ENCODE data around the gene MOB2. TPM values are rescaled to one million over a fixed set of nuclear protein-coding genes. Genes with fewer than 3 reads are reported as not detected.

The MOB2 gene
- total RNA-seq, 4 donors from 2014 or later, result 21.1 to 71.5 (median 48.3) TPM

DNA sequence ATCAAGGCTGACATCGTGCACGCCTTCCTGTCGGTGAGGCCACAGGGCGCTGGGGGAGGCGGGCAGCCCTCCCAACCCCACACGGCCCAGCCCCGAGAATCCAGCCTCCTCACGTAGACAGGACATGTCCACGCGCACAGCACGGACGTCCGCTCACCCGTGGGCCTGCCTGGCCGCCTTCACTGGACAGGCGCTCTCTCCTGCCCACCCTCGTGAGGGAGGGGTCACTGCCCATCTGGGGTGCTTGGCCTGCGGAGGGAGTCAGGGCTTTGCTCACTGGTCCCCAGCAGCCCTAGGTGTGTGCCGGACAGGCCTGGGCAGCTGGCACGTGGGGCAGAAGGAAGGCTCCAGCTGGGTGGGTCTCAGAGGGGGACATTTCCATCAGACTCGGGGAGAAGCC, 32.0 kb downstream of the MOB2 start:
- in situ Hi-C loops (cut with MboI; ENCODE audit: low sequenced_read_pairs in 4 of 4) (no loop called here), intact Hi-C loops (cut with DNase I; ENCODE audit: low total_unique reads) (no loop called here)
- no peaks in the 10 kb centered on the region for H3K9me3 ChIP-seq
- no peaks in the 10 kb centered on the region for H3K36me3 ChIP-seq
- DNase-seq (no peak), ATAC-seq (no peak)
- H3K4me3 ChIP-seq, result no peak overlapping the region
- H3K27ac ChIP-seq, result no peak overlapping the region
- peaks cover 0 to 20% (median 2%) of the 10 kb centered on the region in 3 donors for H3K27me3 ChIP-seq
- peaks cover 0 to 5% of the 10 kb centered on the region in 2 donors for H3K4me1 ChIP-seq
- TF ChIP-seq, protein P1, sequence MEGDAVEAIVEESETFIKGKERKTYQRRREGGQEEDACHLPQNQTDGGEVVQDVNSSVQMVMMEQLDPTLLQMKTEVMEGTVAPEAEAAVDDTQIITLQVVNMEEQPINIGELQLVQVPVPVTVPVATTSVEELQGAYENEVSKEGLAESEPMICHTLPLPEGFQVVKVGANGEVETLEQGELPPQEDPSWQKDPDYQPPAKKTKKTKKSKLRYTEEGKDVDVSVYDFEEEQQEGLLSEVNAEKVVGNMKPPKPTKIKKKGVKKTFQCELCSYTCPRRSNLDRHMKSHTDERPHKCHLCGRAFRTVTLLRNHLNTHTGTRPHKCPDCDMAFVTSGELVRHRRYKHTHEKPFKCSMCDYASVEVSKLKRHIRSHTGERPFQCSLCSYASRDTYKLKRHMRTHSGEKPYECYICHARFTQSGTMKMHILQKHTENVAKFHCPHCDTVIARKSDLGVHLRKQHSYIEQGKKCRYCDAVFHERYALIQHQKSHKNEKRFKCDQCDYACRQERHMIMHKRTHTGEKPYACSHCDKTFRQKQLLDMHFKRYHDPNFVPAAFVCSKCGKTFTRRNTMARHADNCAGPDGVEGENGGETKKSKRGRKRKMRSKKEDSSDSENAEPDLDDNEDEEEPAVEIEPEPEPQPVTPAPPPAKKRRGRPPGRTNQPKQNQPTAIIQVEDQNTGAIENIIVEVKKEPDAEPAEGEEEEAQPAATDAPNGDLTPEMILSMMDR (IDR thresholded peaks at IDR 0.05 in 4 of 5, conservative IDR thresholded peaks at IDR 0.05 in 1 of 5), result no peak
- TF ChIP-seq POLR2A (IDR thresholded peaks at IDR 0.05), result no peak

DNA sequence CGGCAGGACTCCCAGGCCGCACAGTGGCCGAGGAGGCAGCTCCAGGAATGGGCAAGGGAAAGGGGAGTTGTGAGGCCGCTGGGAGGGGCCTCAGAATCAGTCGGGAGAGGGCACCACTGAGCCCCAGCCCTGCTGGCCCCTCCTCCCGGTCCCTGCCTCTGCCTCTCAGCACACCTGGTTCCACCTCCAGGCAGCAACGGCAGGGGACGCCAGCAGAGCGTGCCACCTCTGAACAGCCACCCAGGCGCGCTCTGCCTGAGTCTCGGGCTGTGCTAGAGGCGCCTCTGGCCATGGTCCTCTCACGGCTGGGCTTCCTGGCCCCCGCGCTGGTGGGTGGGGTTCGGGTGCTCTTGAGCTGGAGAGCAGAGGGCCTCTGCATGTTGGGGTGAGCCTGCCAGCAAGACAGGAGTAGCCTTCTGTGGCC, 33.0 kb downstream of the MOB2 start:
- ATAC-seq, result no peak
- H3K4me3 ChIP-seq, result no peak overlapping the region
- TF ChIP-seq POLR2A (IDR thresholded peaks at IDR 0.05), result no peak
- TF ChIP-seq, protein P1 (IDR thresholded peaks at IDR 0.05 in 4 of 5, conservative IDR thresholded peaks at IDR 0.05 in 1 of 5), result peak in 4 of 5 experiments; percentile 20 to 55 (median 35)
- H3K27ac ChIP-seq, result no peak overlapping the region
- in situ Hi-C loops (cut with MboI; ENCODE audit: low sequenced_read_pairs in 4 of 4) (no loop called here), intact Hi-C loops (cut with DNase I; ENCODE audit: low total_unique reads) (loop anchor here (1.0 kb wide), 1 partner anchor 62 kb away; no protein-coding TSS in a partner anchor)
- peaks cover 0 to 5% of the 10 kb centered on the region in 2 donors for H3K4me1 ChIP-seq
- no peak for DNase-seq
- H3K9me3 ChIP-seq, result no peaks in the 10 kb centered on the region
- no peaks in the 10 kb centered on the region for H3K36me3 ChIP-seq
- peaks cover 0 to 20% (median 2%) of the 10 kb centered on the region in 3 donors for H3K27me3 ChIP-seq

DNA sequence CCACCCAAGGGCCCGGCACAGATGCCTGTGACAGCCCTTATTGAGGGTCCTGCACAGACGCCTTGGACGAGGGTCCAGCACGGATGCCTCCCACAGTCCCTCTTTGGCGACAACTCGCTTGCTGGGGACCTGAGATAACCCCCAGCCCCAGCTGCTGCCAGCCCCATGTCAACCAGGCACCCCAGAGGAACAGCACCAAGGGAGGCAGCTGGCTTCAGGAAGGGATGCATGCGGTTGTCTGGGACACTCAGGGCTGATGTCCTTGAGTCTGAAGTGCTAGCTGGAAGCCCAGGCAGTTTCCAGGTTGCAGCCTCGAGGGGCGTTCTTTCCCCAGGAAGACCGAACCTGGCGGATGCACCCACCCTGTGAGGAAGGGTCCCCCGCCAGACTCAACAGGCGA, 33.8 kb downstream of the MOB2 start:
- Histone ChIP-seq H3K27me3 (peaks cover 0 to 20% (median 2%) of the 10 kb centered on the region in 3 donors), H3K4me1 (peaks cover 0 to 5% of the 10 kb centered on the region in 2 donors), H3K36me3 (no peaks in the 10 kb centered on the region), H3K9me3 (no peaks in the 10 kb centered on the region), H3K27ac (no peak overlapping the region), H3K4me3 (no peak overlapping the region)
- DNase-seq (no peak), ATAC-seq (no peak)
- intact Hi-C loops (cut with DNase I; ENCODE audit: low total_unique reads), result loop anchor here (1.0 kb wide), 1 partner anchor 63 kb away; no protein-coding TSS in a partner anchor
- TF ChIP-seq, protein P1 (IDR thresholded peaks at IDR 0.05 in 4 of 5, conservative IDR thresholded peaks at IDR 0.05 in 1 of 5), result no peak
- TF ChIP-seq POLR2A (IDR thresholded peaks at IDR 0.05), result no peak
- in situ Hi-C loops (cut with MboI; ENCODE audit: low sequenced_read_pairs in 4 of 4), result no loop called here

DNA sequence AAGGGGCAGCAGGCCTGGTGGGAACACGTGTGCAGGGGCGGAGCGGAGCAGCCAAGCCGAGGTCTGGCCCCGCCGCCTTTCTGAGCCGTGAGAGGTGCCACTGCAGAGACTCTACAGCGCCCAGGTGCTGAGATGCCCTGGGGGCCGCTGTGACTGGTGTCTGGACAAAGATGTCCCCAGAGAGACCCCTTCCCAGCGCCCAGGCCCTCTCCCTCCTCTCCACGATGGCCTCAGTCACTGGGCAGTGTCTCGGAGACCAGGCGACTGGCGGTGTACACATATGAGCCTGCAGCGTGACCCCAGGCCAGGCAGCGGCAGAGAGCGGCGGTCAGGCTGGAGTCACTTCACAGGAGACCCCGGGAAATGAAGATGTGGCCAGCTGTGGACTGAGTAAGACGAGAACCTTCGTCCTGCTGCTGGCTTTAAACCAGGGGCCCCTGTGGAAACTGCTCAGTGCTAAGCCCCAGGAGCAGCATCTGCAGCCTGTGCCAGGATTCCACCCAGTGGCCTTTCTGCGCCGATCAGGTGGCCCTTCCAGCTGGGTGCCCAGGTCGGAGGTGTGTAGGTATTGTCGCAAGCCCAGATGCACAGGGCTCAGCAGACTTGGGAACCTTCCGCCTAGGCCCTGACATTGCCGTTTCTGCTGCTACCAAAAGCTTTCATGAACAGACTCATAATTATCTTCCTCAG, 34.7 kb downstream of the MOB2 start:
- Histone ChIP-seq H3K4me1 (peaks cover 0 to 5% of the 10 kb centered on the region in 2 donors), H3K36me3 (no peaks in the 10 kb centered on the region), H3K27ac (no peak overlapping the region), H3K9me3 (no peaks in the 10 kb centered on the region), H3K27me3 (peaks cover 0 to 20% (median 2%) of the 10 kb centered on the region in 3 donors), H3K4me3 (no peak overlapping the region)
- no peak for TF ChIP-seq POLR2A (IDR thresholded peaks at IDR 0.05)
- TF ChIP-seq, protein P1 (IDR thresholded peaks at IDR 0.05 in 4 of 5, conservative IDR thresholded peaks at IDR 0.05 in 1 of 5), result no peak
- intact Hi-C loops (cut with DNase I; ENCODE audit: low total_unique reads) (no loop called here), in situ Hi-C loops (cut with MboI; ENCODE audit: low sequenced_read_pairs in 4 of 4) (no loop called here)
- DNase-seq (no peak), ATAC-seq (no peak)

Measured in gastrocnemius medialis (tissue), 4 donors.